ENCODE data around the gene CIROP.

The CIROP gene

GRCh38 chr14:23105348-23105824 lies 597 bp upstream of the CIROP start:
- H3K4me3 ChIP-seq (ENCODE audit: low read depth, low read length), result no peak overlapping the region

GRCh38 chr14:23104070-23104590 lies 659 bp downstream of the CIROP start:
- no peak for TF ChIP-seq CTCF (IDR thresholded peaks at IDR 0.05; ENCODE audit: borderline replicate concordance, insufficient read depth, low read depth, low read length)
- H3K4me3 ChIP-seq (ENCODE audit: low read depth, low read length), result no peak overlapping the region

More at GRCh38 chr14:23105348-23105824, 597 bp upstream of the CIROP start:
- TF ChIP-seq CTCF (IDR thresholded peaks at IDR 0.05; ENCODE audit: borderline replicate concordance, insufficient read depth, low read depth, low read length), result no peak

GRCh38 chr14:23103581-23103980 lies 1.2 kb downstream of the CIROP start:
- no peak overlapping the region for H3K4me3 ChIP-seq (ENCODE audit: low read depth, low read length)
- TF ChIP-seq CTCF (IDR thresholded peaks at IDR 0.05; ENCODE audit: borderline replicate concordance, insufficient read depth, low read depth, low read length), result no peak

GRCh38 chr14:23102801-23103200 lies 2.0 kb downstream of the CIROP start:
- H3K4me3 ChIP-seq (ENCODE audit: low read depth, low read length), result no peak overlapping the region
- no peak for TF ChIP-seq CTCF (IDR thresholded peaks at IDR 0.05; ENCODE audit: borderline replicate concordance, insufficient read depth, low read depth, low read length)

GRCh38 chr14:23101986-23102625 lies 2.7 kb downstream of the CIROP start:
- TF ChIP-seq CTCF (IDR thresholded peaks at IDR 0.05; ENCODE audit: borderline replicate concordance, insufficient read depth, low read depth, low read length), result no peak
- H3K4me3 ChIP-seq (ENCODE audit: low read depth, low read length), result no peak overlapping the region

- H3K4me3 ChIP-seq (ENCODE audit: low read depth, low read length), result no peak overlapping the region
- no peak for TF ChIP-seq CTCF (IDR thresholded peaks at IDR 0.05; ENCODE audit: borderline replicate concordance, insufficient read depth, low read depth, low read length)
Measured at GRCh38 chr14:23101213-23101970, 3.4 kb downstream of the CIROP start.

Data from GM12875 (cell line).